LNCAP (cell line): ENCODE data around the gene MDM2.

Experiments used
- CTCF ChIP-seq: fragments of 450-650 bp; IDR thresholded peaks from 2 replicates; pipeline ENCODE4 v1.5.1; 2017; ENCODE audit warnings: mild to moderate bottlenecking

Gene MDM2

GRCh38 chr12:68842784-68843567 lies 35.0 kb downstream of the MDM2 start:
- no peak for TF ChIP-seq CTCF

DNA sequence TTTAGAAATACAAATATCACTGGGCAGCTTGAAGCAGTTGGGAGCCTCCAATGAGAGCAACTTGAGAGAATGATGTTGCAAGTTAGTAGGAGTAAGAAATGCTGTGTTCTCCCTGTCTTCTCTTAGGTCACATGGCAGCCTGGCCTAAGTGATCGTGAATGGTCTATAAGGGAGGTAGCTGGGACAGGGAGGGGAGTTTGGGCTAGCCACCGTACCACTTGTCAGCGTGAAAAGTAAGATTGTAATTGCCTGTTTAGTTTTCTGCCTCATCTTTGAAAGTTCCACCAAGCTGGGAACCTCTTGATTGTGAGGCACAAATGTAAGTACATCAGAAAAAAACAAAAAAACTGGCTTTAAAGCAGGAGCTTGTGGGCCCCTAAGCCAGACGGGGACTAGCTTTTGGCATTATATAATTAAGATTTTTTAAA lies 36.4 kb downstream of the MDM2 start:
- no peak for TF ChIP-seq CTCF

DNA sequence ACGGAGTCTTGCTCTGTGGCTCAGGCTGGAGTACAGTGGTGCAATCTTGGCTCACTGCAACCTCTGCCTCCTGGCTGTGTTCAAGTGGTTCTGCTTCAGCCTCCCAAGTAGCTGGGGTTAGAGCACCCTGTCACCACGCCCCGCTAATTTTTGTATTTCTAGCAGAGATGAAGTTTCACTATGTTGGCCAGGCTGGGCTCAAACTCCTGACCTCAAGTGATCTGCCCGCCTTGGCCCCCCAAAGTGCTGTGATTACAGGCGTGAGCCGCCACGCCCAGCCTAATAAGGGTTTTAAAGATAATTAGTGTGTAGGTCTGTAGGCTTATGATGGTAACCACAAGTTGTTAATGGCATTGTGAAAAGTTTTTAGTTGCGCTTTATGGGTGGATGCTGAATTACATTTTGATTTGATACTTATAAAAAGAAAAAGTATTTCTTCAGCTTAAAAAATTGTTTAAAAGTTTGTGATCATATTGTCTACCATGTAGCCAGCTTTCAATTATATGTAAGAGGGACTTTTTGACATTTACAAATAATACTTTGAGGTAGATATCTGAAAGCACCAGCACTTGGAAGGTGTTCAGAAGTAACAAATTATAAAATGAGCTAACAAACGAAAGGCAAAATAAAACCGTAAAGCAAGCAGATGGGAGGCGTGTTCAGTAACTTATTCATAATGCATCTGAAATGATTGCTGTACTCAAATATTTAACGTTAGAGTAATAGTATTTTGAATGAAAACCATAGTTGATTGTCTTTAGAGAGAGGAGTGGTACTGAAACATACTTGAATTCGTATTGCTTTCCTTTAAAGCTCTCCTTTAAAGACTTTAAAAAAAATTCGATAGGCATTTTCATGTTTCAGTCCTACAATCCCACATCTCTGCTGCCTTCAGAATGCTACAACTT lies 37.1 kb downstream of the MDM2 start:
- TF ChIP-seq CTCF, result no peak

DNA sequence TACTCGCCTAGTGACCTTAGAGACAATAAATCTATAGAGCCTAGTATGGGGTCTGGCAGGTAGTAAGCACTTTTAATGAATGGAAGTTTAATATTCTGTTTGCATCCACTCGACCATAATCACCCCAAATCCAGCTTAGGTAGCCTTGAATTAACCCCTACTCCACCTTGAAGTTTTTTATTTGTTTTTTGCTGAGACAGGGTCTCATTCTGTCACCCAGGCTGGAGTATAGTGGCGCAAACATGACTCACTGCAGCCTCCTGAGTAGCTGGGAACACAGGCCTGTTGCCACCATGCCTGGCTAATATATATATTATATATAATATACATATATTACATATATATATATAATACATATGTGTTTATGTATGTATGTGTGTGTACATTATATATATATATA lies 38.8 kb downstream of the MDM2 start:
- TF ChIP-seq CTCF, result no peak

DNA sequence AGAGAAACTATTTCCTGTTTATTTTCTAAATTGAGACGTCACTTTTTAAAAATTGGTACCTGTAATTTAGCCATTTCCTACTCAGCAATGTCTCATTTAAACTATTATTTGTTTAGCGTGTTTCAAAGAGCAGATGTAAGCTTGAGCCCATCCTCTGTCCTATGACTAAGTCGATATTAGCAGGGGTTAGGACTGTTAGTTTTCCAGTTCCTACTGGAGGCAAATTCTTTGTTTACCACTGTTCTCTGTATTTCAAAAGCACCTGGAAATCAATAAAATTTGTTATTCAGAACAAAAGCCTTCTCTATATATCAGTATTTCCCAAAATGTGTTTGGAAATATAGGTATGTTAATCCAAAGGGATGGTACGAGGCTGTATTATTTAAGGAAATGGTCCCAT lies 42.4 kb downstream of the MDM2 start:
- TF ChIP-seq CTCF, result no peak

GRCh38 chr12:68851592-68852306 lies 43.8 kb downstream of the MDM2 start:
- TF ChIP-seq CTCF, result no peak

DNA sequence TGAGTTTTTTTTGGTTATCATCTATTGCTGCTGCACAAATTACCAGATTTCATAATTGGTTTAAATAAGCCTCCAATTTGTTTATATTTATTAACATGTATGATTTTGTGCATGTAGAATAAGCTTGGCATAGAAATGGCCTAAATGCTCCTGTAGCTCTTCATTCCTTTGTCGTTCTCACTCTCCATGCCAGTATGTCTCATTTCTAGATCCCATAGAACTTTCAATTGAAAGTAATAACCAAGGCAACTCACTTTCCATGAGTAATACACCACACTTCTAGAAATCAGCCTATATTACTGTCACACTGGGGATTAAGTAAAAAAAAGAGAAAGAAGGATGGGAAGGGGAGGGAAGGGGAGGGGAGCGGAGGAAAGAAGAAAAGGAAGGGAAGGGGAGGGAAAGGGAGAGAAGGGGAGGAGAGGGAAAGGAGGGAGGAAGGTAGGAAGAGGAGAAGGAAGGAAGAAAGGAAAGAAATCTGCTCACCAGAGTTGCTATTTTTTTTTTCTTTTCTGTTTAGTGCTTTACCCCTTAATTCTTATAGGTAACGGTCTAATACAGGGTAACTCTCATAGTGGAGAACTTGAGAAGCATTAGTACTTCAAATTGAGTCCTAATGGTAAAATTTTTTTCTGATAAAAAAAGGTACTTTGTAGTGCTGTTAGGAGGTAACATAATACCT lies 45.6 kb downstream of the MDM2 start:
- no peak for TF ChIP-seq CTCF
